HG02938 (cell line): ENCODE data around the gene WASF2.
"Not testable (repeated sequence)": the region's sequence is repeated elsewhere in the genome, so short reads cannot be mapped to it uniquely, and the experiment has no call there.

Source experiments
- ATAC-seq: cut with Tn5 transposase; IDR thresholded peaks from one replicate; pipeline ENCODE4 v1.9.1; 2021; ENCODE audit warnings: mild to moderate bottlenecking, moderate library complexity; ENCODE audit not compliant: unreplicated experiment

WASF2 gene

DNA sequence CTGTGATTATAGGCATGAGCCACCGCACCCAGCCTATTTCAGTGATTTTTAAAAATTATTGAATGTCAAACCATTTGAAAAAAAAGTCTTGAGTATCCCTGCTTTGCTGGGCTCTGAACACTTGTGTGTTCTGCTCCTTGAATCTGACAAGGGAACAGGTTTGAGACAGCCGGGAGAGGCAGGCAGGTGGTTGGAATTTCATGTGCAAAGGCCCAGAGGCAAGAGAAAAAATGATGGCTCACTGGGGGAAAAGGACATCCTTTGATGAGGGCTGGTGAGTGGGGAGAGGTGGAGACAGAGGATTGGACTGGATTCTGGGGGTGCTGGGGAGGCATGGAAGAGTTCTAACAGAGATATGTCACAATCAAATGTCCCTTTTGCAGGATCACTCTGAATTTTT lies 13.1 kb upstream of the WASF2 start:
- ATAC-seq: no peak

DNA sequence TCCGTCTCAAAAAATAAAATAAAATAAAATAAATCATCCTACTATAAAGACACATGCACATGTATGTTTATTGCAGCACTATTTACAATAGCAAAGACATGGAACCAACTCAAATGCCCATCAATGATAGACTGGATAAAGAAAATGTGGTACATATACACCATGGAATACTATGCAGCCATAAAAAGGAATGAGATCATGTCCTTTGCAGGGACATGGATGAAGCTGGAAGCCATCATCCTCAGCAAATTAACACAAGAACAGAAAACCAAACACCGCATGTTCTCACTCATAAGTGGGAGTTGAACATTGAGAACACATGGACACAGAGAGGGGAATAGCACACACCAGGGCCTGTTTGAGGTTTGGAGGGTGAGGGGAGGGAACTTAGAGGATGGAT lies 11.2 kb upstream of the WASF2 start:
- ATAC-seq: not testable (repeated sequence)

- ATAC-seq: no peak
Observed at GRCh38 chr1:27499142-27499541, 9.2 kb upstream of the WASF2 start.

- no peak for ATAC-seq
Observed at GRCh38 chr1:27496604-27497155, 6.7 kb upstream of the WASF2 start.

DNA sequence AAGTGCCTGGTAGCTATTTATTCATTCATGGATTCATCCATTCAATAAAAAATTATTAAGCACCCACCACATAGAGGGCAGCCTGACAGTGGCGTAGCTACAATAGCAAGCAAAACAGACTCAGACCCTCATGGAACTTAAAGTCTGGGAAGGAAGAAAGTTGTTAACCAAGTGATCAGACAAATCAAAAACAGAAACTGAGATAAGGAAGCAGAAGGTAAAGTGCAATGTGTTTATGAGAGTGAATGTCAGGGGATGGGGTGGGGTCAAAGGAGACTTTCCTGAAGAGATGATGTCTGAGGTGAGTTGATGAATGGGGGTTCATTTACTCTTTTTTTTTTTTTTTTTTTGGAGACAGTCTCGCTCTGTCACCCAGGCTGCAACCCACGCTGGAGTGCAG lies 2.8 kb upstream of the WASF2 start:
- no peak for ATAC-seq

GRCh38 chr1:27491748-27492700 lies 2.1 kb upstream of the WASF2 start:
- no peak for ATAC-seq

GRCh38 chr1:27489501-27489972 lies 430 bp downstream of the WASF2 start:
- peak; percentile 2 for ATAC-seq

- no peak for ATAC-seq
Observed at GRCh38 chr1:27487966-27488884, 1.7 kb downstream of the WASF2 start.

GRCh38 chr1:27485363-27485762 lies 4.6 kb downstream of the WASF2 start:
- ATAC-seq: no peak

- no peak for ATAC-seq
Observed at GRCh38 chr1:27483659-27484058, 6.3 kb downstream of the WASF2 start.

DNA sequence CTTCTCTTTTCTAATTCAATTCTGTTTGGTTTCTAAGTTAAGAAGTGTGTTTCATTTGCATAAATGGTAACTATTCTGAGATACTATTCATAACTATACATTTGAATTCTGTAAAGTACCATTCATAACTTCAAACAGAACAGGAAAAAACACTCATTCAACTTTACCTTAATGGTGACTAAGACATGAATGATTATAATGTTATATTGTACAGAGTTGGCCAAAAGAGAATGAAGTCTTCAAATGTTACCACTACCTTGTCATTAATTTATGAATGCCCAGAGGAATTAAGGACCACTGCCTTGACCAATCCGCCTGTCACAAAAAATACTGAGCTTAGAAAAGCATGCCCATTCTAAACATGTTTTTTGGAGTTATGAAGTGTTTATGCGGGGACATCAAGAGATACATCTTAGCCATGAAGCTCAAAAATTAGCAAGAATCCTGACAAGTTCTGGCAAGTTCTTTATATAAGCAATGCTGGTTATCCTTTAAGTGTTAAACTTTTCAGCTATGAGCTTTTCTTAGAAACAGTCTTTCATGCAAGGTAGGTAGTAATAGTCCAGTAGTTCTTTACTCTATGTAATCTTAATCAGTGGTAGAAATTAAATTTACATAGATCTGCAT lies 7.9 kb downstream of the WASF2 start:
- no peak for ATAC-seq

DNA sequence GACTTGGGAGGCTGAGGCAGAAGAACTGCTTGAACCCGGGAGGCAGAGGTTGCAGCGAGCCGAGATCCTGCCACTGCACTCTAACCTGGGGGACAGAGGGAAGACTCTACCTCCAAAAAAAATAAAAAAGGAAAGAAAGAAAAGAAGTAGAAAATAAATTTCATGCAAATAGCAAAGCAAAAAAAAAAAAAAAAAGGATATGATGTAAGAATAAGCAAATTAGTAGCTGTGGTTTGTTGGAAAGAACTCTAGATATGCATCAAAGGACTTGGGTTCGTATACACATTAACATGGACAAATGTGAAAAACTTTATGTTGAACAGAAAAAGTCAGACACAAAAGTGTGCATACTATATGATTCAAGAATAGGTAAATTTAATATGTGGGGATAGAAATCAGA lies 11.9 kb downstream of the WASF2 start:
- no peak for ATAC-seq

DNA sequence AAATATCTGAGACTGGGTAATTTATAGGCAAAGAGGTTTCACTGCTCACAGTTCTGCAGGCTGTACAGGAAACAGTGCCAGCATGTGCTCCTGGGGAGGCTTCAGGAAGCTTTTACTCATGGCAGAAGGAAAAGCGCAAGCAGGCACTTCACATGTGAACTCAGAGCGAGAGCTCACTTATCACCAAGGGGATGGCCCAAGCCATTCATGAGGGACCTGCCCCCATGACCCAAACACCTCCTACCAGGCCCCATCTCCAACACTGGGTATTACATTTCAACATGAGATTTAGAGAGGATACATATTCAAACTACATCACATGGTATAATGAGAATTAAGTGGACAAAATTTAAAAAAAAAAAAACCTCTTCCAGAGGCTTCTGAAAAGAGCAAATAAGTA lies 13.7 kb downstream of the WASF2 start:
- no peak for ATAC-seq

DNA sequence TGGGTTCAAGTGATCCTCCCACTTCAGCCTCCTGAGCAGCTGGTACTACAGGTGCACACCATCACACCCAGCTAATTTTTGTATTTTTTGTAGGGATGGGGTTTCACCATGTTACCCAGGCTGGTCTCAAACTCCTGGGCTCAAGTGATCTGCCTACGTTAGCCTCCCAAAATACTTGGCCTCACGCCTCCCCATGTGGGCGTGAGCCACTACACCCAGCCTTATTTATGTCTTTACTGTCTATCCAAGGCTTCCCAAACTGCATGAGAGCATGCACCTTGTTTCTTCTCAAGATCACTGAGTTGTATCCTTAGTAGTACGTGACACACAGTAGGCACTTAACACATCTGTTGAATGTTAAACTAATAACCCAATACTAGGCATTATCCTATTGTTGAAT lies 14.2 kb downstream of the WASF2 start:
- ATAC-seq: no peak

GRCh38 chr1:27473755-27474154 lies 16.2 kb downstream of the WASF2 start:
- no peak for ATAC-seq

DNA sequence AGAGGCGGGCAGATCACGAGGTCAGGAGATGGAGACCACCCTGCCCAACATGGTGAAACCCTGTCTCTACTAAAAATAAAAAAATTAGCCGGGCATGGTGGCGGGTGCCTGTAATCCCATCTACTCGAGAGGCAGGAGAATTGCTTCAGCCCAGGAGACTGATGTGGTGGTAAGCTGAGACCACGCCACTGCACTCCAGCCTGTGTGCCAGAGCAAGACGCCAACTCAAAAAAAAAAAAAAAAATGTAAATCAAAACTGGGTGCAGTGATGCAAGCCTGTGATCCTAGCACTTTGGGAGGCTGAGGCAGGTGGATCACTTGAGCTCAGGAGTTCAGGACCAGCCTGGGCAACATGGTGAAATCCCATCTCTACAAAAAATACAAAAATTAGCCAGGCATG lies 17.9 kb downstream of the WASF2 start:
- not testable (repeated sequence) for ATAC-seq

DNA sequence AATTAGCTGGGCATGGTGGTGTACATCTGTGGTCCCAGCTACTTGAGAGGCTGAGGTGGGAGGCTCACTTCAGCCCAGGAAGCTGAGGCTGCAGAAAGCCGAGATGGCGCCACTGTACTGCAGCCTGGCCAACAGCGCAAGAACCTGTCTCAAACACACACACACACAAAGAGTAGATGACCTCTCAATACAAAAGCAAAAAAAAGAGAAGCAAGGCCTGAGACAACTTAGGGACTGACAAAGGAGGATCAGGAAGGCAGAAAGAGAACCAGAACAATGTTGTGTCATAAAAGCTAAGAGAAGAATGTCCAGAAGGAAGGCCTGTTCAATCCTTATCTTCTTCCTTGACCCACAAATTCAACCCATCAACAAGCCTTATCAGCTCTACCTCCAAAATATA lies 18.5 kb downstream of the WASF2 start:
- no peak for ATAC-seq

DNA sequence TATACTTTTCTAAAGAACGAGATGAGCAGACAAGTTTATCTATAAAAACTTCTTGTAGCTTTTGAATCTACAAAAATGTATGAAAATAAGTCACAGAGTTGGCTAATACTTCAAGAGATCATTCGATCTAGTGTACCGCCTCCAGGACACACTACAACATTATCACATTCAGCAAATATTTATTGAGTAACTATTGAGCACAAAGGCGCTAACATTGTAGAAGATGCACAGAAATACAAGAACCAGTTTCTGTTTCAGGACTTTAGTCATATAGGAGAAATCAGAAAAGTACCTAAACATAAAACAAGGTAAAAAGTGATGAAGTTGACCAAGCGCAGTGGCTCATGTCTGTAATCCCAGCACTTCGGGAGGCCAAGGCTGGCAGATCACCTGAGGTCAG lies 20.6 kb downstream of the WASF2 start:
- ATAC-seq: no peak

DNA sequence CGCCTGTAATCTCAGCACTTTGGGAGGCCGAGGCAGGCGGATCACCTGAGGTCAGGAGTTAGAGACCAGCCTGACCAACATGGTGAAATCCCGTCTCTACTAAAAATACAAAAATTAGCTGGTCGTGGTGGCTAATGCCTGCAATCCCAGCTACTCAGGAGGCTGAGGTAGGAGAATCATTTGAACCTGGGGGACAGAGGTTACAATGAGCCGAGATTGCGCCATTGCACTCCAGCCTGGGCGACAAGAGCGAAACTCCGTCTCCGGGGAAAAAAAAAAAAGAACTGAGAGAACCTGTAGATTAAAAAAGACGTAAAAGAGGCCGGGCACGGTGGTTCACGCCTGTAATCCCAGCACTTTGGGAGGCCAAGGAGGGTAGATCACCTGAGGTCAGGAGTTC lies 21.6 kb downstream of the WASF2 start:
- not testable (repeated sequence) for ATAC-seq

GRCh38 chr1:27464926-27465647 lies 24.9 kb downstream of the WASF2 start:
- no peak for ATAC-seq
